Measurements from ENCODE around the gene CFAP141.
"Not testable (repeated sequence)": the region's sequence is repeated elsewhere in the genome, so short reads cannot be mapped to it uniquely, and the experiment has no call there.

Gene CFAP141

DNA sequence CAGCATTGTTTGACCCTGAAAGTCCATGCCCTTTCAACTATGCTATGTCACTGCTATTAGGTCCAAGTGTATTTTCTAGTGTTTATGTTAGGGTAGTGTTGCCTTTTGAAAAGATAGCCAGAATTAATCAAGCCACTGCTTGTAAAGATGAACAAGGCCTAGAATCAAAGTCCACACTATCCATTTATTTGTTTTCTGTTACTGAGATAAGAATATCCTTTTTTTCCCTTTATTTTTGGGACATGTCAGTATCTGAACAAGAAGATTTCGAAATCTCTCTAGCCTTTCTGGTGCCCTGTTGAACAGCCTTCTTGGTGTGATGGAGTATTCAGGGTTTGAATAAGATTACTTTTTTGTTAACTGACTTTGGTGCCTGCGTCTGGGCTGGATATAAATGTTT is 31.3 kb upstream of the CFAP141 start:
- no peak for DNase-seq (ENCODE audit: low read depth)
- no peak overlapping the region for H3K4me3 ChIP-seq (ENCODE audit: low read depth, low read length)
- TF ChIP-seq, protein P1, sequence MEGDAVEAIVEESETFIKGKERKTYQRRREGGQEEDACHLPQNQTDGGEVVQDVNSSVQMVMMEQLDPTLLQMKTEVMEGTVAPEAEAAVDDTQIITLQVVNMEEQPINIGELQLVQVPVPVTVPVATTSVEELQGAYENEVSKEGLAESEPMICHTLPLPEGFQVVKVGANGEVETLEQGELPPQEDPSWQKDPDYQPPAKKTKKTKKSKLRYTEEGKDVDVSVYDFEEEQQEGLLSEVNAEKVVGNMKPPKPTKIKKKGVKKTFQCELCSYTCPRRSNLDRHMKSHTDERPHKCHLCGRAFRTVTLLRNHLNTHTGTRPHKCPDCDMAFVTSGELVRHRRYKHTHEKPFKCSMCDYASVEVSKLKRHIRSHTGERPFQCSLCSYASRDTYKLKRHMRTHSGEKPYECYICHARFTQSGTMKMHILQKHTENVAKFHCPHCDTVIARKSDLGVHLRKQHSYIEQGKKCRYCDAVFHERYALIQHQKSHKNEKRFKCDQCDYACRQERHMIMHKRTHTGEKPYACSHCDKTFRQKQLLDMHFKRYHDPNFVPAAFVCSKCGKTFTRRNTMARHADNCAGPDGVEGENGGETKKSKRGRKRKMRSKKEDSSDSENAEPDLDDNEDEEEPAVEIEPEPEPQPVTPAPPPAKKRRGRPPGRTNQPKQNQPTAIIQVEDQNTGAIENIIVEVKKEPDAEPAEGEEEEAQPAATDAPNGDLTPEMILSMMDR (conservative IDR thresholded peaks at IDR 0.05; ENCODE audit: low read depth, low read length): no peak

DNA sequence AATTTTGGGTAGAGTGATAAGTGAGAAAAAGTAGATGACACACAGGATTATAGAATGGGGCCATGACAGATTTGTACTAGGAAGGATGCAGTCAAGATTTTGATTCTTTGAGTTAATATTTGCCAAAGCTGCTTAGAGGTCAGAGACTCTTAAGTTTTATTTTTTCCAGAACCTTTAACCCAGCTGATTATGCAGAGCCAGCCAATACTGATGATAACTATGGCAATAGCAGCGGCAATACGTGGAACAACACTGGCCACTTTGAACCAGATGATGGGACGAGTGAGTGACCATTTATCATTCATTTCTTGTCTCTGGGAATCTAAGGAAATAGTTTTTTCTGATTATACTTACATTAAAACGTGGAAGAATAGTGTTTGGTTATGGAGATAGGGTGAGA is 30.7 kb upstream of the CFAP141 start:
- TF ChIP-seq, protein P1 (conservative IDR thresholded peaks at IDR 0.05; ENCODE audit: low read depth, low read length): no peak
- H3K4me3 ChIP-seq (ENCODE audit: low read depth, low read length): no peak overlapping the region
- no peak for DNase-seq (ENCODE audit: low read depth)

DNA sequence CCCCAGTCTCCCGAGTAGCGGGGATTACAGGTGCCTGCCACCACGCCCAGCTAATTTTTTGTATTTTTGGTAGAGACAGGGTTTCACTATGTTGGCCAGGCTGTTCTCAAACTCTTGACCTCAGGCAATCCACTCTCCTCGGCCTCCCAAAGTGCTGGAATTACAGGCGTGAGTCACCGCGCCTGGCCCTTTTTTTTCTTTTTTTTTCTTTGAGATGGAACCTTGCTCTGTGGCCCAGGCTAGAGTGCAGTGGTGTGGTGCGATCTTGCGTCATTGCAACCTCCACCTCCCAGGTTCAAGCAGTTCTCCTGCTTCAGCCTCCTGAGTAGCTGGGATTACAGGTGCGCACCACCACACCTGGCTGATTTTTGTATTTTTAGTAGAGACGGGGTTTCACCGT is 27.0 kb upstream of the CFAP141 start:
- not testable (repeated sequence) for H3K4me3 ChIP-seq (ENCODE audit: low read depth, low read length); DNase-seq (ENCODE audit: low read depth)

DNA sequence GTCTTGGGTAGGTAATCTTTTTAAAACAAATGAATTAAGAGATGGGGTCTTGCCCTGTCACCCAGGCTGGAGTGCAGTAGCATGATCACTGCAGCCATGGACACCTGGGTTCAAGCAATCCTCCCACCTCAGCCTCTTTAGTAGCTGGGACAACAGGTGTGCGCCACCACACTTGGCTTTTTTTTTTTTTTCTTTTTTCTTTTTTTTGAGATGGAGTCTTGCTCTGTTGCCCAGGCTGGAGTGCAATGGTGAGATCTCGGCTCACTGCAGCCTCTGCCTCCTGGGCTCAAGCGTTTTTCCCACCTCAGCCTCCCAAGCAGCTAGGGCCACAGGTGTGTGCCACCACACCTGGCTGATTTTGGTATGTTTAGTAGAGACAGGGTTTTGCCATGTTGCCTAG is 25.0 kb upstream of the CFAP141 start:
- H3K4me3 ChIP-seq (ENCODE audit: low read depth, low read length); DNase-seq (ENCODE audit: low read depth): not testable (repeated sequence)

DNA sequence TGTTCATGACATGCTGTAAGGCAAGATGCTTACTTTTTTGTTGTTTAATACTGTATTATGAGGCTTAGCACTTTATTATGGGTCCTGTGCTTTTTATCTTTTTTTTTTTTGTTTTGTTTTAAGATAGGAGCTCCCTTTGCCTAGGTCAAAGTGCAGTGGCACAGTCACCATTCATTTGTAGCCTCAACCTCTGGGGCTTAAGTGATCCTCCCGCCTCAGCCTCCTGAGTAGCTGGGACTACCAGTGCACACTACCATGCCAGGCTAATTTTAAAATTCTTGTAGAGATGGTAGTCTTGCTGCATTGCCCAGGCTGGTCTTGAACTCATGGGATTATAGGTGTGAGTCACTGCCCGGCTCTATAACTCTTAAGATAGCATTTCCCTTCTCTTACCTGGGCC is 19.2 kb upstream of the CFAP141 start:
- no peak overlapping the region for H3K4me3 ChIP-seq (ENCODE audit: low read depth, low read length)
- no peak for DNase-seq (ENCODE audit: low read depth)
- TF ChIP-seq, protein P1 (conservative IDR thresholded peaks at IDR 0.05; ENCODE audit: low read depth, low read length): no peak

DNA sequence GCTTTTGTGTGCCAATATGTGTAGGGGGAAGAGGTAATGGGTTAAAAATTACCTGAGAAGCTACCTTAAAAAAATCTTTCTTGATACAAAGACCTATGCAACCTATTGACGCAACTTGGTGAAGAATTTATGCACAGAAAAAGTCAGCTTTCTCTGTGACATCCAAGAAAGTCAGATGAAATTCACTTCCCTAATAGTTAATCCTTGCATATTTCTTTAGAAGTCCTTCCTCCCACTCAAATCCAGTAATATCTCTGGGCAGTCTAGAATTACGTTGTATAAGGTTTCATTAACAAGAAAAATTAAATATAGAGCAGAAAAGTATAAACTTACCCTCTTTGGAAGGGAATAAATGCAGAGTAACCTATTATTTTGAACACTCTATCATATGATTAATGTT is 17.5 kb upstream of the CFAP141 start:
- DNase-seq (ENCODE audit: low read depth): no peak
- TF ChIP-seq, protein P1 (conservative IDR thresholded peaks at IDR 0.05; ENCODE audit: low read depth, low read length): no peak

DNA sequence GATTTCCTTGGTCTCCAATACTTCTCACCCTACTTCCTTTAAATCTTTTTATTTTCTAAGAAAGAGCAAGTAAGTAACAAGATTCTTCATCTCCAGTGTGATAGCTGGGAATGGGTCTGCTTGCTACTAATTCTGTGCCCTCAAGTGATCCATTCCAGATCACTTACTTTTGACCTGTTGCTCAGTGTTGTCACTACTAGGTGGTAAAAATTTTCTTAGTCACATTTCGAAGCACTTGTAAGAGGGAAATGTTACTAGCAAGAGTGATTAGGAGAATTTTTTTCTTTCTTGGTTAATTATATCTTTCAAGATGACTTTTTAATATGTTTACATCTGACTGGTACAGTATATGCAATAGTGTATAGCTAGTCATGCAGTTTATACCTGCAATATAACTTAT is 16.8 kb upstream of the CFAP141 start:
- TF ChIP-seq, protein P1 (conservative IDR thresholded peaks at IDR 0.05; ENCODE audit: low read depth, low read length): no peak
- DNase-seq (ENCODE audit: low read depth): no peak
- H3K4me3 ChIP-seq (ENCODE audit: low read depth, low read length): no peak overlapping the region

More for the DNA sequence above, 17.5 kb upstream of the CFAP141 start:
- H3K4me3 ChIP-seq (ENCODE audit: low read depth, low read length): no peak overlapping the region

DNA sequence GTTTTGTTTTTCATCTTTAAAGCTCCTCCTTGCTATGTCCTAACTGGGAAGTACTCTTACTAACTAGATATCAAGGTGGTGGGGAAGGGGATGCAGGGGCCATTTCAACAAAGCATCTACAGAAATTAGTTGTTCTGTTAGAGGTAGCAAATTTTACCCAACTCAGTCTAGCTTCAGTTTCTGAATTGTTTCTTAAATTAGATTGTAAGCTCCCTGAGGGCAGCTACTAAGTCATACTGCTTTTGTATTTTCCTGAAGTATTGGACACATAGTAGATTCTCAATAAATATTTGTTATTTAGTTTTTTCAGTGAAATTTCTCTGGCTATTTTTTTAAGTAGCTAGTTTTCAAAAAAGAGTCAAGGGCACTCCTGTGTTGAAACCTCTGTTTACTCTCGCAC is 16.4 kb upstream of the CFAP141 start:
- H3K4me3 ChIP-seq (ENCODE audit: low read depth, low read length): peak overlapping the region; percentile 94
- TF ChIP-seq, protein P1 (conservative IDR thresholded peaks at IDR 0.05; ENCODE audit: low read depth, low read length): no peak
- DNase-seq (ENCODE audit: low read depth): peak; percentile 14

Measured in choroid plexus epithelial cell (primary cell).